ENCODE data around the gene SEC14L6. TPM values are rescaled to one million over a fixed set of nuclear protein-coding genes. Genes with fewer than 3 reads are reported as not detected.
"Not testable (repeated sequence)": the region's sequence is repeated elsewhere in the genome, so short reads cannot be mapped to it uniquely, and the experiment has no call there.

The SEC14L6 gene
- total RNA-seq, 1 donor from 2014 or later, result not detected

GRCh38 chr22:30572210-30572609, 25.7 kb upstream of the SEC14L6 start:
- H3K9me3 ChIP-seq (replicated peaks), result no peaks in the 10 kb centered on the region
- intact Hi-C loops (cut with micrococcal nuclease), result no loop called here
- TF ChIP-seq, protein P1, sequence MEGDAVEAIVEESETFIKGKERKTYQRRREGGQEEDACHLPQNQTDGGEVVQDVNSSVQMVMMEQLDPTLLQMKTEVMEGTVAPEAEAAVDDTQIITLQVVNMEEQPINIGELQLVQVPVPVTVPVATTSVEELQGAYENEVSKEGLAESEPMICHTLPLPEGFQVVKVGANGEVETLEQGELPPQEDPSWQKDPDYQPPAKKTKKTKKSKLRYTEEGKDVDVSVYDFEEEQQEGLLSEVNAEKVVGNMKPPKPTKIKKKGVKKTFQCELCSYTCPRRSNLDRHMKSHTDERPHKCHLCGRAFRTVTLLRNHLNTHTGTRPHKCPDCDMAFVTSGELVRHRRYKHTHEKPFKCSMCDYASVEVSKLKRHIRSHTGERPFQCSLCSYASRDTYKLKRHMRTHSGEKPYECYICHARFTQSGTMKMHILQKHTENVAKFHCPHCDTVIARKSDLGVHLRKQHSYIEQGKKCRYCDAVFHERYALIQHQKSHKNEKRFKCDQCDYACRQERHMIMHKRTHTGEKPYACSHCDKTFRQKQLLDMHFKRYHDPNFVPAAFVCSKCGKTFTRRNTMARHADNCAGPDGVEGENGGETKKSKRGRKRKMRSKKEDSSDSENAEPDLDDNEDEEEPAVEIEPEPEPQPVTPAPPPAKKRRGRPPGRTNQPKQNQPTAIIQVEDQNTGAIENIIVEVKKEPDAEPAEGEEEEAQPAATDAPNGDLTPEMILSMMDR (IDR thresholded peaks at IDR 0.05; ENCODE audit: borderline replicate concordance), result no peak
- H3K4me3 ChIP-seq, result no peak overlapping the region
- H3K27me3 ChIP-seq (ENCODE audit: low read depth), result peaks cover 73% of the 10 kb centered on the region
- H3K36me3 ChIP-seq, result peaks cover 18% of the 10 kb centered on the region
- H3K4me1 ChIP-seq, result peaks cover 18% of the 10 kb centered on the region
- H3K27ac ChIP-seq (replicated peaks), result no peak overlapping the region
- no peak for DNase-seq

DNA sequence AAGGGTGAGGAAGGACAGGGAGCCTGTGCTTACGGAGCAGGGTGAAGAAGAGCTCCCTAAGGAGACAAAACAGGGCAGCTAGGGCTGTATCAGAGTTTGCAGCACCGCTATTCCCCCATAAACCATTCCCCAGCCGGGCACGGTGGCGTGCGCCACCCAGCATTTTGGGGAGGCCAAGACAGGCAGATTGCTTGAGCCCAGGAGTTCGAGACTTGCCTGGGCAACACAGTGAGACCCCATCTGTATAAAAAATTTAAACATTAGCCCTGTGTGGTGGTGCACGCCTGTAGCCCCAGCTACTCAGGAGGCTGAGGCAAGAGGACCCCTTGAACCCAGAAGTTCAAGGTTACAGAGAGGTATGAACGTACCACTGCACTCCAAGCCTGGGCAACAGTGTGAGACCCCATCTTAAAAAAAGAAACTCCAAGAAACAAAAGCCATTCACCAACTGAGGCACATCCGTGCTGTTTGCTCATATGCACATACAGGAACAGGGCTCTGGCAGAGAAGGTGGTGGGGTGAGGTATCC, 23.2 kb upstream of the SEC14L6 start:
- Histone ChIP-seq H3K36me3 (no peaks in the 10 kb centered on the region), H3K27me3 (ENCODE audit: low read depth) (peaks cover 87% of the 10 kb centered on the region), H3K4me1 (peaks cover 1% of the 10 kb centered on the region), H3K4me3 (no peak overlapping the region), H3K27ac (replicated peaks) (no peak overlapping the region), H3K9me3 (replicated peaks) (no peaks in the 10 kb centered on the region)
- intact Hi-C loops (cut with micrococcal nuclease), result no loop called here
- DNase-seq, result no peak
- TF ChIP-seq, protein P1 (IDR thresholded peaks at IDR 0.05; ENCODE audit: borderline replicate concordance), result no peak

DNA sequence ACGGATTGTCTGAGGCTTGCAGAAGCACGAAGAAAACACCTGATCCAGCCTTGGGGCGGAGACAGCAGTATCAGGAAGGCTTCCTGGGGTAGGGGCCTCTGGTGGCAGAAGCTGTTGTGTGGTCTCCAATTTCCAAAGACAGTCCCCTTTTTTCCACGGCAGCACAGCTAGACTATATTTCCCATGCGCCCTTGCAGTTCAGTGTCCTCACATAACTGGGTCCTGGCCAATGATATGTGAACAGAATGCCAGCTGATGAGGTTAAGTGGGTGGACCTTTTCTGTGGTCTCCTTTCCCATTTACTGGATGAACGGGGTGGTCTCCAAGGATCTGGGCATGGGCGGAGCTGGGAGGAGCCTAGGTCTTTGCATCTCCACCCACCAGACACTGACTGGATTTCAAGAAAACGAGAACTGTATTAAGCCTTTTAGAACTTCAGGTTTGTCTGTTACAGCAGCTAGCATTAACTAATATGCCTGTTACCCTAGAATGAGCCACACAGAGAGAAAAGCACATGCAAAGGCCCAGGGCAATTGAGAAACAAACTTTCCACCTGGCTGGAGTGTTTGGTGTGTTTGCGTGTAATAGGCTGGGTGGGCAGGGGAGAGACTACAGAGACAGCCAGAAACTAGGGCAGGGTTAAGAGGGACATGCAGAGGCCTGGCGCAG, 21.7 kb upstream of the SEC14L6 start:
- Histone ChIP-seq H3K36me3 (no peaks in the 10 kb centered on the region), H3K27ac (replicated peaks) (no peak overlapping the region), H3K9me3 (replicated peaks) (no peaks in the 10 kb centered on the region), H3K4me3 (no peak overlapping the region), H3K4me1 (no peaks in the 10 kb centered on the region), H3K27me3 (ENCODE audit: low read depth) (peaks cover 84% of the 10 kb centered on the region)
- no peak for DNase-seq
- intact Hi-C loops (cut with micrococcal nuclease), result no loop called here
- TF ChIP-seq, protein P1 (IDR thresholded peaks at IDR 0.05; ENCODE audit: borderline replicate concordance), result no peak

DNA sequence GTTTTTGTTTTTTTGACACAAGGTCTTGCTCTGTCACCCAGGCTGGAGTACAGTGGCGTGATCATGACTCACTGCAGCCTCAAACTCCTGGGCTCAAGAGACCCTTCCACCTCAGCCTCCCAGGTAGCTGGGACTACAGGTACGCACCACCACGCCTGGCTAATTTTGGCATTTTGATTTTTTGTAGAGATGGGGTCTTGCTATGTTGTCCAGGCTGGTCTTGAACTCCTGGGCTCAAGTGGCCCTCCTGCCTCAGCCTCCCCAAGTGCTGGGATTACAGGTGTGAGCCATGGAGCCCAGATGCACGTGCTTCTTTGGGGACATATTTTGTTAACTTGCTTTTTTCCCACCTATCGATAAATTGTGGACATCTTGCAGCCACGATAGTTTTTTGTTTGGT, 20.7 kb upstream of the SEC14L6 start:
- H3K9me3 ChIP-seq (replicated peaks); H3K4me1 ChIP-seq; H3K4me3 ChIP-seq; H3K36me3 ChIP-seq; DNase-seq; H3K27ac ChIP-seq (replicated peaks); intact Hi-C loops (cut with micrococcal nuclease): not testable (repeated sequence)
- H3K27me3 ChIP-seq (ENCODE audit: low read depth), result peaks cover 86% of the 10 kb centered on the region

- Histone ChIP-seq H3K27ac (replicated peaks) (no peak overlapping the region), H3K4me3 (no peak overlapping the region), H3K4me1 (no peaks in the 10 kb centered on the region), H3K36me3 (no peaks in the 10 kb centered on the region), H3K27me3 (ENCODE audit: low read depth) (peaks cover 86% of the 10 kb centered on the region), H3K9me3 (replicated peaks) (no peaks in the 10 kb centered on the region)
- DNase-seq, result no peak
- intact Hi-C loops (cut with micrococcal nuclease), result no loop called here
- TF ChIP-seq, protein P1 (IDR thresholded peaks at IDR 0.05; ENCODE audit: borderline replicate concordance), result no peak
Measured at GRCh38 chr22:30566125-30566524, 19.6 kb upstream of the SEC14L6 start.

GRCh38 chr22:30565341-30565740, 18.8 kb upstream of the SEC14L6 start:
- Histone ChIP-seq H3K4me1 (no peaks in the 10 kb centered on the region), H3K9me3 (replicated peaks) (no peaks in the 10 kb centered on the region), H3K27ac (replicated peaks) (no peak overlapping the region), H3K4me3 (no peak overlapping the region), H3K27me3 (ENCODE audit: low read depth) (peaks cover 84% of the 10 kb centered on the region), H3K36me3 (no peaks in the 10 kb centered on the region)
- intact Hi-C loops (cut with micrococcal nuclease), result no loop called here
- TF ChIP-seq, protein P1 (IDR thresholded peaks at IDR 0.05; ENCODE audit: borderline replicate concordance), result no peak
- no peak for DNase-seq

Data from left ventricle myocardium inferior (tissue), 1 donor.